ENCODE data around the gene SLC6A7. TPM values are rescaled to one million over a fixed set of nuclear protein-coding genes. Genes with fewer than 3 reads are reported as not detected.

SLC6A7 gene
- polyA plus RNA-seq, 1 experiment = not detected

GRCh38 chr5:150167908-150168307 lies 22.0 kb upstream of the SLC6A7 start:
- CTCF ChIA-PET = interaction anchor here (0.8 to 1.8 kb wide), 3 partner anchors 10 to 177 kb away, joined by 3 to 4 read pairs (median 3); no protein-coding TSS in a partner anchor
- POLR2A ChIA-PET = no interaction called here

GRCh38 chr5:150168864-150169263 lies 21.0 kb upstream of the SLC6A7 start:
- no peak for TF ChIP-seq CTCF (IDR thresholded peaks at IDR 0.05; ENCODE audit: insufficient read depth, low read depth, low read length)
- no peak for DNase-seq (ENCODE audit: low read depth)
- Histone ChIP-seq H3K4me3 (ENCODE audit: low read depth, low read length) (no peak overlapping the region), H3K27me3 (ENCODE audit: control insufficient read depth, insufficient read depth, low read length) (peaks cover 9% of the 10 kb centered on the region), H3K36me3 (ENCODE audit: control insufficient read depth, insufficient read depth, low read length) (no peaks in the 10 kb centered on the region)
- CTCF ChIA-PET = interaction anchor here (0.5 to 1.8 kb wide), 4 partner anchors 11 to 557 kb away, joined by 3 to 4 read pairs (median 3); no protein-coding TSS in a partner anchor
- POLR2A ChIA-PET = no interaction called here

More at GRCh38 chr5:150167908-150168307, 22.0 kb upstream of the SLC6A7 start:
- H3K36me3 ChIP-seq (ENCODE audit: control insufficient read depth, insufficient read depth, low read length) = no peaks in the 10 kb centered on the region
- DNase-seq (ENCODE audit: low read depth) = no peak
- H3K27me3 ChIP-seq (ENCODE audit: control insufficient read depth, insufficient read depth, low read length) = peaks cover 9% of the 10 kb centered on the region
- no peak overlapping the region for H3K4me3 ChIP-seq (ENCODE audit: low read depth, low read length)
- TF ChIP-seq CTCF (IDR thresholded peaks at IDR 0.05; ENCODE audit: insufficient read depth, low read depth, low read length) = peak; percentile 17; the same call in 1 of the 2 replicates

GRCh38 chr5:150172145-150172544 lies 17.7 kb upstream of the SLC6A7 start:
- CTCF ChIA-PET = interaction anchor here (0.6 to 5.9 kb wide), 3 partner anchors 8 to 41 kb away, joined by 3 to 38 read pairs (median 3); partner anchors contain the start of gene CDX1

GRCh38 chr5:150172556-150172955 lies 17.3 kb upstream of the SLC6A7 start:
- ChIA-PET CTCF (interaction anchor here (0.6 to 5.9 kb wide), 4 partner anchors 8 to 42 kb away, joined by 3 to 38 read pairs (median 4); partner anchors contain the start of gene CDX1), POLR2A (no interaction called here)
- no peaks in the 10 kb centered on the region for H3K36me3 ChIP-seq (ENCODE audit: control insufficient read depth, insufficient read depth, low read length)
- no peak for TF ChIP-seq CTCF (IDR thresholded peaks at IDR 0.05; ENCODE audit: insufficient read depth, low read depth, low read length)
- H3K4me3 ChIP-seq (ENCODE audit: low read depth, low read length) = no peak overlapping the region
- peaks cover 9% of the 10 kb centered on the region for H3K27me3 ChIP-seq (ENCODE audit: control insufficient read depth, insufficient read depth, low read length)
- no peak for DNase-seq (ENCODE audit: low read depth)

More at GRCh38 chr5:150172145-150172544, 17.7 kb upstream of the SLC6A7 start:
- no peak for DNase-seq (ENCODE audit: low read depth)
- Histone ChIP-seq H3K4me3 (ENCODE audit: low read depth, low read length) (no peak overlapping the region), H3K36me3 (ENCODE audit: control insufficient read depth, insufficient read depth, low read length) (no peaks in the 10 kb centered on the region), H3K27me3 (ENCODE audit: control insufficient read depth, insufficient read depth, low read length) (peaks cover 9% of the 10 kb centered on the region)
- POLR2A ChIA-PET = no interaction called here
- TF ChIP-seq CTCF (IDR thresholded peaks at IDR 0.05; ENCODE audit: insufficient read depth, low read depth, low read length) = no peak

GRCh38 chr5:150173161-150173560 lies 16.7 kb upstream of the SLC6A7 start:
- peaks cover 9% of the 10 kb centered on the region for H3K27me3 ChIP-seq (ENCODE audit: control insufficient read depth, insufficient read depth, low read length)
- no peak for TF ChIP-seq CTCF (IDR thresholded peaks at IDR 0.05; ENCODE audit: insufficient read depth, low read depth, low read length)
- DNase-seq (ENCODE audit: low read depth) = no peak
- H3K36me3 ChIP-seq (ENCODE audit: control insufficient read depth, insufficient read depth, low read length) = no peaks in the 10 kb centered on the region
- H3K4me3 ChIP-seq (ENCODE audit: low read depth, low read length) = no peak overlapping the region
- CTCF ChIA-PET = interaction anchor here (1.4 to 5.9 kb wide), 3 partner anchors 9 to 42 kb away, joined by 3 to 38 read pairs (median 4); partner anchors contain the start of gene CDX1
- POLR2A ChIA-PET = no interaction called here
